ENCODE measurements around the gene ARHGEF16.

DNA sequence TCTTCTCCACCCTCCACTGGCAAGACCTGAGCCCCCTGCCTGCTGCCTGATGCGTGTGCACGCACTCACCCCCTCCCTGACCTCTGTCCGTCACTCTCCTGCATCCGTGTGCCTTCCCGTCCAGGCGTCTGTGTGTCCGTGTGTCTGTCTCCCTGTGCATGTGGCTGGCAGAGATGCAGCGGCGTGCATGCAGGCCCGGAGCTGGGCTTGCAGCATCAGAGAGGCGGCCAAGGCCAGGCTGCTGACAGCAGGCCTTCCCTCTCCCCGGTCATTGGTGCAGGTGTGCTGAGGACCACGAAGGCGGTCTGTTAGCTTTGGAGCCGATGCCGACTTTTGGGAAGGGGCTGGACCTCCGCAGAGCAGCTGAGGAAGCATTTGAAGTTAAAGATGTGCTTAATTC, 22.8 kb upstream of the ARHGEF16 start:
- TF ChIP-seq, protein P1, sequence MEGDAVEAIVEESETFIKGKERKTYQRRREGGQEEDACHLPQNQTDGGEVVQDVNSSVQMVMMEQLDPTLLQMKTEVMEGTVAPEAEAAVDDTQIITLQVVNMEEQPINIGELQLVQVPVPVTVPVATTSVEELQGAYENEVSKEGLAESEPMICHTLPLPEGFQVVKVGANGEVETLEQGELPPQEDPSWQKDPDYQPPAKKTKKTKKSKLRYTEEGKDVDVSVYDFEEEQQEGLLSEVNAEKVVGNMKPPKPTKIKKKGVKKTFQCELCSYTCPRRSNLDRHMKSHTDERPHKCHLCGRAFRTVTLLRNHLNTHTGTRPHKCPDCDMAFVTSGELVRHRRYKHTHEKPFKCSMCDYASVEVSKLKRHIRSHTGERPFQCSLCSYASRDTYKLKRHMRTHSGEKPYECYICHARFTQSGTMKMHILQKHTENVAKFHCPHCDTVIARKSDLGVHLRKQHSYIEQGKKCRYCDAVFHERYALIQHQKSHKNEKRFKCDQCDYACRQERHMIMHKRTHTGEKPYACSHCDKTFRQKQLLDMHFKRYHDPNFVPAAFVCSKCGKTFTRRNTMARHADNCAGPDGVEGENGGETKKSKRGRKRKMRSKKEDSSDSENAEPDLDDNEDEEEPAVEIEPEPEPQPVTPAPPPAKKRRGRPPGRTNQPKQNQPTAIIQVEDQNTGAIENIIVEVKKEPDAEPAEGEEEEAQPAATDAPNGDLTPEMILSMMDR (IDR thresholded peaks at IDR 0.05): no peak
- TF ChIP-seq POLR2AphosphoS5 (IDR thresholded peaks at IDR 0.05): no peak

All from suprapubic skin (tissue), 3 donors.